ENCODE data around the gene CASQ2. TPM values are rescaled to one million over a fixed set of nuclear protein-coding genes. Genes with fewer than 3 reads are reported as not detected.

The CASQ2 gene
- total and polyA plus RNA-seq, 9 of the 15 experiments (the other 6 are each of a cell fraction or from before 2014, with no cell fraction given), result not detected

DNA sequence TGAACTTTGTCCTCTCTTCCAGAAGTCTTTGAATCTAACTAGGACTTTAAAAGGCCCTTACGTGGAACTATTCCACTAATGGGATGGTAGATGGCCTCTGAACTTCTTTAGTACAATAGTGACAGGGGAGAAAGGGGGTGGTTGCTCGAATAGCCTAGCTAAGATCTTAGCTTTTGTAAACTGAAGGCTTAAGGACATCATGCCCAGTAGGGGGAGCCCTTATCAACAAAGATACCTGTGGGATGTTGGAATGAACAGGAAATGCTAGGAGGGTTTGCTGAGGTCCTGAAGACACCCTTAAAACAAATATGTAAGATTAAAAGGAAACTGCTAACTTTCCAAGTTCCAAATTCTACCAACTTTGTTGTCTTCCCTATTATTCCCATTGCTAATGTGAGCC lies 39.2 kb upstream of the CASQ2 start (continued):
- TF ChIP-seq BACH1 (tag; IDR thresholded peaks at IDR 0.05) (no peak), ZNF444 (CRISPR knock-in tag; IDR thresholded peaks at IDR 0.05) (no peak), ARNT (IDR thresholded peaks at IDR 0.05) (no peak), KDM4B (IDR thresholded peaks at IDR 0.05; ENCODE audit: borderline replicate concordance in 2 of 2, low read depth in 1 of 2) (no peak), MTA3 (IDR thresholded peaks at IDR 0.05; ENCODE audit: borderline replicate concordance) (no peak), EWSR1 (IDR thresholded peaks at IDR 0.05; ENCODE audit: borderline replicate concordance, low read depth, partially characterized antibody) (no peak), TBP (optimal IDR thresholded peaks at IDR 0.05; ENCODE audit: low read depth, low read length) (no peak), JUND (IDR thresholded peaks at IDR 0.05; ENCODE audit: borderline replicate concordance, low read depth, low read length) (0 out of 2 replicates have a peak, but pooled peaks have one; percentile 2), JUND (tag; IDR thresholded peaks at IDR 0.05; ENCODE audit: borderline replicate concordance, low read depth, low read length) (no peak), RFX5 (IDR thresholded peaks at IDR 0.05; ENCODE audit: low read depth, low read length) (no peak), BHLHE40 (IDR thresholded peaks at IDR 0.05; ENCODE audit: low read length) (no peak), CREBBP (IDR thresholded peaks at IDR 0.05; ENCODE audit: low read depth, low read length) (no peak), ZNF77 (CRISPR knock-in tag; IDR thresholded peaks at IDR 0.05) (no peak), EGR1 (conservative IDR thresholded peaks at IDR 0.05) (no peak)
- TF ChIP-seq, protein P1, sequence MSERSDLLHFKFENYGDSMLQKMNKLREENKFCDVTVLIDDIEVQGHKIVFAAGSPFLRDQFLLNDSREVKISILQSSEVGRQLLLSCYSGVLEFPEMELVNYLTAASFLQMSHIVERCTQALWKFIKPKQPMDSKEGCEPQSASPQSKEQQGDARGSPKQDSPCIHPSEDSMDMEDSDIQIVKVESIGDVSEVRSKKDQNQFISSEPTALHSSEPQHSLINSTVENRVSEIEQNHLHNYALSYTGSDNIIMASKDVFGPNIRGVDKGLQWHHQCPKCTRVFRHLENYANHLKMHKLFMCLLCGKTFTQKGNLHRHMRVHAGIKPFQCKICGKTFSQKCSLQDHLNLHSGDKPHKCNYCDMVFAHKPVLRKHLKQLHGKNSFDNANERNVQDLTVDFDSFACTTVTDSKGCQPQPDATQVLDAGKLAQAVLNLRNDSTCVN (CRISPR knock-in tag; IDR thresholded peaks at IDR 0.05), result no peak
- TF ChIP-seq, protein P2, sequence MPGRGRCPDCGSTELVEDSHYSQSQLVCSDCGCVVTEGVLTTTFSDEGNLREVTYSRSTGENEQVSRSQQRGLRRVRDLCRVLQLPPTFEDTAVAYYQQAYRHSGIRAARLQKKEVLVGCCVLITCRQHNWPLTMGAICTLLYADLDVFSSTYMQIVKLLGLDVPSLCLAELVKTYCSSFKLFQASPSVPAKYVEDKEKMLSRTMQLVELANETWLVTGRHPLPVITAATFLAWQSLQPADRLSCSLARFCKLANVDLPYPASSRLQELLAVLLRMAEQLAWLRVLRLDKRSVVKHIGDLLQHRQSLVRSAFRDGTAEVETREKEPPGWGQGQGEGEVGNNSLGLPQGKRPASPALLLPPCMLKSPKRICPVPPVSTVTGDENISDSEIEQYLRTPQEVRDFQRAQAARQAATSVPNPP (IDR thresholded peaks at IDR 0.05; ENCODE audit: borderline replicate concordance, insufficient read depth, insufficient read length), result no peak
- TF ChIP-seq, protein P3, sequence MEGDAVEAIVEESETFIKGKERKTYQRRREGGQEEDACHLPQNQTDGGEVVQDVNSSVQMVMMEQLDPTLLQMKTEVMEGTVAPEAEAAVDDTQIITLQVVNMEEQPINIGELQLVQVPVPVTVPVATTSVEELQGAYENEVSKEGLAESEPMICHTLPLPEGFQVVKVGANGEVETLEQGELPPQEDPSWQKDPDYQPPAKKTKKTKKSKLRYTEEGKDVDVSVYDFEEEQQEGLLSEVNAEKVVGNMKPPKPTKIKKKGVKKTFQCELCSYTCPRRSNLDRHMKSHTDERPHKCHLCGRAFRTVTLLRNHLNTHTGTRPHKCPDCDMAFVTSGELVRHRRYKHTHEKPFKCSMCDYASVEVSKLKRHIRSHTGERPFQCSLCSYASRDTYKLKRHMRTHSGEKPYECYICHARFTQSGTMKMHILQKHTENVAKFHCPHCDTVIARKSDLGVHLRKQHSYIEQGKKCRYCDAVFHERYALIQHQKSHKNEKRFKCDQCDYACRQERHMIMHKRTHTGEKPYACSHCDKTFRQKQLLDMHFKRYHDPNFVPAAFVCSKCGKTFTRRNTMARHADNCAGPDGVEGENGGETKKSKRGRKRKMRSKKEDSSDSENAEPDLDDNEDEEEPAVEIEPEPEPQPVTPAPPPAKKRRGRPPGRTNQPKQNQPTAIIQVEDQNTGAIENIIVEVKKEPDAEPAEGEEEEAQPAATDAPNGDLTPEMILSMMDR (IDR thresholded peaks at IDR 0.05 in 2 of 3, conservative IDR thresholded peaks at IDR 0.05 in 1 of 3; ENCODE audit: insufficient read depth in 2 of 3, low read depth in 1 of 3, low read length in 3 of 3), result peak; percentile 60 to 77 (median 71); a peak in 5 of 6 replicates

Data from K562 (cell line).